Measurements from ENCODE around the gene ITPA. TPM values are rescaled to one million over a fixed set of nuclear protein-coding genes. Genes with fewer than 3 reads are reported as not detected.
A peak's percentile ranks its signal among the peaks of the same experiment; 100 is the strongest.

The ITPA gene
- total and polyA plus RNA-seq, 2 of the 13 experiments (the other 11 are each of a cell fraction or from before 2014, with no cell fraction given): 60.1 to 103 TPM

- peak; percentile 50 for TF ChIP-seq ETV6 (CRISPR knock-in tag; conservative IDR thresholded peaks at IDR 0.05)
- no peak for TF ChIP-seq NFE2 (CRISPR knock-in tag; IDR thresholded peaks at IDR 0.05)
- TF ChIP-seq DNMT3B (CRISPR knock-in tag; conservative IDR thresholded peaks at IDR 0.05): peak; percentile 96
- TF ChIP-seq PREB (CRISPR knock-in tag; IDR thresholded peaks at IDR 0.05): peak; percentile 26; the same call in 1 of the 2 replicates
- peak; percentile 90 for TF ChIP-seq DMAP1 (CRISPR knock-in tag; IDR thresholded peaks at IDR 0.05)
- peak; percentile 57; the same call in 1 of the 2 replicates for TF ChIP-seq GATAD1 (CRISPR knock-in tag; IDR thresholded peaks at IDR 0.05)
- peak; percentile 94 for TF ChIP-seq MXD3 (CRISPR knock-in tag; IDR thresholded peaks at IDR 0.05)
- peak; percentile 97 for TF ChIP-seq ZNF430 (CRISPR knock-in tag; IDR thresholded peaks at IDR 0.05)
- peak; percentile 89; the same call in 1 of the 2 replicates for TF ChIP-seq WIZ (CRISPR knock-in tag; IDR thresholded peaks at IDR 0.05)
- TF ChIP-seq RNF2 (conservative IDR thresholded peaks at IDR 0.05; ENCODE audit: low read depth): 0 out of 2 replicates have a peak, but pooled peaks have one; percentile 69
- TF ChIP-seq THYN1 (CRISPR knock-in tag; IDR thresholded peaks at IDR 0.05; ENCODE audit: borderline replicate concordance, low read depth): no peak
- TF ChIP-seq ZNF737 (CRISPR knock-in tag; IDR thresholded peaks at IDR 0.05; ENCODE audit: borderline replicate concordance): peak; percentile 98
- TF ChIP-seq FUBP1 (CRISPR knock-in tag; IDR thresholded peaks at IDR 0.05; ENCODE audit: borderline replicate concordance): peak; percentile 75; the same call in 1 of the 2 replicates
- TF ChIP-seq CREBL2 (CRISPR knock-in tag; IDR thresholded peaks at IDR 0.05; ENCODE audit: borderline replicate concordance): peak; percentile 19; the same call in 1 of the 2 replicates
- TF ChIP-seq GTF2F1 (IDR thresholded peaks at IDR 0.05; ENCODE audit: low read length): 0 out of 2 replicates have a peak, but pooled peaks have one; percentile 11
- TF ChIP-seq PPARG (CRISPR knock-in tag; conservative IDR thresholded peaks at IDR 0.05): peak; percentile 29
- TF ChIP-seq ARNT2 (CRISPR knock-in tag; IDR thresholded peaks at IDR 0.05; ENCODE audit: low read depth): no peak; the same call in 1 of the 2 replicates
- TF ChIP-seq PCBP2 (optimal IDR thresholded peaks at IDR 0.05; ENCODE audit: low read depth, low read length, poor library complexity, severe bottlenecking): no peak
- peak; percentile 75; the same call in 1 of the 2 replicates for TF ChIP-seq ZBTB49 (CRISPR knock-in tag; IDR thresholded peaks at IDR 0.05; ENCODE audit: borderline replicate concordance)
- no peak for TF ChIP-seq TCF7 (IDR thresholded peaks at IDR 0.05; ENCODE audit: low read depth)
- TF ChIP-seq BCL3 (CRISPR knock-in tag; IDR thresholded peaks at IDR 0.05): peak; percentile 90; the same call in 1 of the 2 replicates
- peak; percentile 81; the same call in 1 of the 2 replicates for TF ChIP-seq ZNF572 (CRISPR knock-in tag; IDR thresholded peaks at IDR 0.05)
Measured at GRCh38 chr20:3173610-3174441, 35.5 kb upstream of the ITPA start (continued).

Data from HepG2 (cell line).